B cell (primary cell): ENCODE results near the gene TSPAN9. TPM values are rescaled to one million over a fixed set of nuclear protein-coding genes. Genes with fewer than 3 reads are reported as not detected.

ENCODE experiments used
- ATAC-seq: fragments of 200-7000 bp; cut with Tn5 transposase; one replicate; pipeline ENCODE4 v1.10.0; 2021; ENCODE audit warnings: low read depth, mild to moderate bottlenecking, moderate number of reproducible peaks, moderate library complexity
- CTCF ChIA-PET: fragments of 350-600 bp; sonication (Branson Sonifier 250); formaldehyde crosslinking; loops from one replicate; lab custom pipeline; 2021; ENCODE audit warnings: antibody characterized with exemption, inconsistent platforms; lab: Charles Lee
- POLR2A ChIA-PET: fragments of 350-600 bp; sonication (Branson Sonifier 250); formaldehyde crosslinking; loops from one replicate; lab custom pipeline; 2021; ENCODE audit warnings: antibody characterized with exemption; lab: Charles Lee
- DNase-seq: peaks from one replicate; pipeline ENCODE4 v3.0.0; 2013
- H2AFZ ChIP-seq: 2 replicates; pipeline ENCODE4 v1.6.1; 2012; ENCODE audit warnings: mild to moderate bottlenecking, low read depth, low read length; ENCODE audit not compliant: insufficient read depth, poor library complexity, severe bottlenecking
- H3K27ac ChIP-seq, 2 donors: 1 replicate in 1 of 2; 2 replicates in 1 of 2; pipeline ENCODE4 v1.5.1; 2012 to 2013; ENCODE audit warnings: low read length in 2 of 2, mild to moderate bottlenecking in 2 of 2, moderate library complexity in 1 of 2
- H3K27me3 ChIP-seq, 4 experiments: fragments of 200-600 bp in 1 of 4; sonication (generic) in 1 of 4; replicated peaks in 1 of 4; 1 replicate in 2 of 4; 2 replicates in 2 of 4; pipeline versions ENCODE4 v1.6.1 to v1.7.0; 2013 to 2016; ENCODE audit warnings: low read length in 3 of 4, mild to moderate bottlenecking in 2 of 4, mixed read lengths in 1 of 4, moderate library complexity in 1 of 4; ENCODE audit not compliant: insufficient read depth in 4 of 4, control insufficient read depth in 3 of 4; ENCODE audit errors: control extremely low read depth in 1 of 4
- H3K36me3 ChIP-seq, 2 experiments: replicated peaks in 1 of 2; 1 replicate in 1 of 2; 2 replicates in 1 of 2; pipeline versions ENCODE4 v1.6.1 to v1.7.1; 2013; ENCODE audit warnings: low read length in 1 of 2; ENCODE audit not compliant: insufficient read depth in 2 of 2, control insufficient read depth in 1 of 2; ENCODE audit errors: control extremely low read depth in 1 of 2, extremely low read depth in 1 of 2
- H3K4me1 ChIP-seq, 2 donors: fragments of 200-600 bp in 1 of 2; sonication (generic) in 1 of 2; 1 replicate in 1 of 2; 2 replicates in 1 of 2; pipeline versions ENCODE4 v1.5.1 to v1.6.1; 2013 to 2017; ENCODE audit warnings: low read length in 2 of 2; ENCODE audit not compliant: control insufficient read depth in 2 of 2, insufficient read depth in 2 of 2
- H3K4me2 ChIP-seq: replicated peaks from 2 replicates; pipeline ENCODE3; 2012; ENCODE audit warnings: mild to moderate bottlenecking, low read depth, low read length; ENCODE audit not compliant: poor library complexity, severe bottlenecking
- H3K4me3 ChIP-seq, 5 experiments: fragments of 200-600 bp in 1 of 5; sonication (generic) in 1 of 5; 1 replicate in 3 of 5; 2 replicates in 2 of 5; pipeline versions ENCODE4 v1.5.1 to v1.7.0; 2011 to 2016; ENCODE audit warnings: low read length in 4 of 5, mild to moderate bottlenecking in 4 of 5, low read depth in 2 of 5, control low read depth in 1 of 5, moderate library complexity in 1 of 5; ENCODE audit not compliant: insufficient read depth in 1 of 5; ENCODE audit errors: control extremely low read depth in 1 of 5, extremely low read depth in 1 of 5
- H3K79me2 ChIP-seq: fragments of 200-600 bp; sonication (generic); one replicate; pipeline ENCODE4 v1.6.0; 2016; ENCODE audit warnings: low read length; ENCODE audit not compliant: control insufficient read depth, insufficient read depth
- H3K9ac ChIP-seq: fragments of 200-600 bp; sonication (generic); 2 replicates; pipeline ENCODE4 v1.6.1; 2017; ENCODE audit warnings: mild to moderate bottlenecking, low read length, moderate library complexity
- H3K9me3 ChIP-seq, 3 donors: one replicate each; pipeline versions ENCODE4 v1.6.1 to v1.7.1; 2013; ENCODE audit warnings: low read length in 2 of 3; ENCODE audit not compliant: control insufficient read depth in 2 of 3, insufficient read depth in 1 of 3; ENCODE audit errors: control extremely low read depth in 1 of 3
- H4K20me1 ChIP-seq: 2 replicates; pipeline ENCODE4 v1.6.0; 2012; ENCODE audit warnings: mild to moderate bottlenecking, low read length; ENCODE audit not compliant: insufficient read depth, control insufficient read depth, poor library complexity, severe bottlenecking
- H3K27ac Mint-ChIP-seq: one replicate; pipeline ENCODE4 v1.8.0; 2021; ENCODE audit warnings: mixed read lengths
- H3K27me3 Mint-ChIP-seq: one replicate; pipeline ENCODE4 v1.8.0; 2021; ENCODE audit warnings: mixed read lengths
- H3K4me1 Mint-ChIP-seq: one replicate; pipeline ENCODE4 v1.8.0; 2021; ENCODE audit warnings: mixed read lengths
- H3K4me3 Mint-ChIP-seq: one replicate; pipeline ENCODE4 v1.8.0; 2021; ENCODE audit warnings: mixed read lengths
- H3K9me3 Mint-ChIP-seq: one replicate; pipeline ENCODE4 v1.8.0; 2022; ENCODE audit warnings: mixed read lengths; ENCODE audit not compliant: insufficient read depth
- CTCF ChIP-seq: fragments of 200-600 bp; IDR thresholded peaks from one replicate; pipeline ENCODE4 v1.8.0; 2022; ENCODE audit warnings: antibody characterized with exemption, mild to moderate bottlenecking
- EZH2 ChIP-seq: IDR thresholded peaks from 2 replicates; pipeline ENCODE4 v1.6.1; 2012; ENCODE audit warnings: borderline replicate concordance, low read depth, mild to moderate bottlenecking, moderate library complexity, low read length; ENCODE audit not compliant: insufficient read depth, poor library complexity, severe bottlenecking
- WGBS: methylation state at CpG from one replicate; pipeline ENCODE4 v1.1.5; 2013; ENCODE audit warnings: missing lambda C conversion rate; ENCODE audit not compliant: insufficient coverage; 5-methylcytosine and 5-hydroxymethylcytosine counted together
- intact Hi-C: fragments of 100-400 bp; cut with micrococcal nuclease; formaldehyde crosslinking; loops from one replicate; pipeline ENCODE4 v1.10.0; 2022
- polyA plus RNA-seq: library from polyadenylated mRNA; depleted of rRNA; stranded (reverse); fragments of >200 nt; gene quantifications from 2 replicates; pipeline ENCODE4 v1.2.3, GENCODE V29; 2012
- total RNA-seq, 2 donors: library from RNA; stranded (reverse); fragments of 120-200 nt in 1 of 2; gene quantifications; 1 replicate in 1 of 2; 2 replicates in 1 of 2; pipeline versions ENCODE4 v1.2.3 to v1.2.4, GENCODE V29; 2013 to 2022

The TSPAN9 gene
- total and polyA plus RNA-seq, 2 donors (not counting 1 experiment from before 2014, with no cell fraction given): 0.15 to 0.37 TPM

DNA sequence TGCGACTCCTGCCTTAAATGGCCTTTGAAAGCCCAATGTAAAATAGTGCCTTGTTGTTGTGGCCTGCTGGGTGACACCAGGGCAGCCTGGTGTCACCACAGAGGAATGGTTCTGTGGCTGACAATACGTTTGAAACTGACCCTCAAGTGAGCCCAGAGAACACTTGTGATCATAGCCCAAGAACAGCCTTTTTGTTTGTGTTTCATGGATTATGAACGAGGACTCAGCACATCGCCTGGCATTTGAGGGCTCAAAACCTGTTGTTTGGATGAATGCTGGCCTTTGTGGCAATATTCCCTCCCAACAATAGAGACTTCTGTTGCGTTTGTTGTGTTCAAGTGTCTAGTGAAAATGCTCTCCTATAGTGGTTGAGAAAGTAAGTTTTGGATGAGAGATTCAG lies 48.5 kb downstream of the TSPAN9 start:
- ATAC-seq: no peak
- intact Hi-C loops: no loop called here
- no peak overlapping the region for H3K4me3 ChIP-seq
- DNase-seq: no peak
- 91% methylated on average over 4 of the region's 5 CpGs for WGBS
- H2AFZ ChIP-seq: no peak overlapping the region
- peaks cover 0 to 15% (median 3%) of the 10 kb centered on the region in 3 donors for H3K9me3 ChIP-seq
- peaks cover 49% of the 10 kb centered on the region for H3K27me3 Mint-ChIP-seq
- H3K27me3 ChIP-seq: peaks cover 0 to 23% (median 9%) of the 10 kb centered on the region in 4 experiments
- H3K79me2 ChIP-seq: no peaks in the 10 kb centered on the region
- no peak overlapping the region for H3K4me2 ChIP-seq
- H3K4me1 Mint-ChIP-seq: peaks cover 14% of the 10 kb centered on the region
- no peak overlapping the region for H3K27ac Mint-ChIP-seq
- peaks cover 14 to 16% of the 10 kb centered on the region in 2 donors for H3K4me1 ChIP-seq
- H3K9me3 Mint-ChIP-seq: peaks cover 6% of the 10 kb centered on the region
- TF ChIP-seq CTCF (no peak), EZH2 (no peak)
- ChIA-PET CTCF (no interaction called here), POLR2A (no interaction called here)
- no peak overlapping the region for H3K27ac ChIP-seq
- no peaks in the 10 kb centered on the region for H4K20me1 ChIP-seq
- no peaks in the 10 kb centered on the region for H3K36me3 ChIP-seq
- H3K9ac ChIP-seq: no peak overlapping the region
- H3K4me3 Mint-ChIP-seq: no peak overlapping the region

- DNase-seq (no peak), ATAC-seq (no peak)
- 93% methylated on average over 8 of the region's 10 CpGs for WGBS
- CTCF ChIA-PET: no interaction called here
- POLR2A ChIA-PET: no interaction called here
- H3K9me3 Mint-ChIP-seq: peaks cover 6% of the 10 kb centered on the region
- Histone ChIP-seq H3K36me3 (no peaks in the 10 kb centered on the region), H3K4me1 (peaks cover 14 to 16% of the 10 kb centered on the region in 2 donors), H3K4me3 (no peak overlapping the region), H3K27ac (no peak overlapping the region), H3K9me3 (peaks cover 0 to 15% (median 3%) of the 10 kb centered on the region in 3 donors), H3K27me3 (peaks cover 0 to 35% (median 11%) of the 10 kb centered on the region in 4 experiments), H4K20me1 (no peaks in the 10 kb centered on the region), H2AFZ (no peak overlapping the region), H3K9ac (no peak overlapping the region), H3K79me2 (no peaks in the 10 kb centered on the region), H3K4me2 (no peak overlapping the region)
- peaks cover 14% of the 10 kb centered on the region for H3K4me1 Mint-ChIP-seq
- peaks cover 60% of the 10 kb centered on the region for H3K27me3 Mint-ChIP-seq
- TF ChIP-seq EZH2 (no peak), CTCF (no peak)
- H3K4me3 Mint-ChIP-seq: no peak overlapping the region
- no peak overlapping the region for H3K27ac Mint-ChIP-seq
- intact Hi-C loops: no loop called here
Measured at GRCh38 chr12:3127832-3128231, 50.7 kb downstream of the TSPAN9 start.
